NOMO-1 treated with DMSO at 0.1 percent for 48 hours (cell line): Measurements from ENCODE around the gene TLE3.

Experiments used
- DNase-seq: peaks from one replicate; lab custom pipeline; 2025; ENCODE audit not compliant: unreplicated experiment; lab: John Stamatoyannopoulos, UW

Gene TLE3

DNA sequence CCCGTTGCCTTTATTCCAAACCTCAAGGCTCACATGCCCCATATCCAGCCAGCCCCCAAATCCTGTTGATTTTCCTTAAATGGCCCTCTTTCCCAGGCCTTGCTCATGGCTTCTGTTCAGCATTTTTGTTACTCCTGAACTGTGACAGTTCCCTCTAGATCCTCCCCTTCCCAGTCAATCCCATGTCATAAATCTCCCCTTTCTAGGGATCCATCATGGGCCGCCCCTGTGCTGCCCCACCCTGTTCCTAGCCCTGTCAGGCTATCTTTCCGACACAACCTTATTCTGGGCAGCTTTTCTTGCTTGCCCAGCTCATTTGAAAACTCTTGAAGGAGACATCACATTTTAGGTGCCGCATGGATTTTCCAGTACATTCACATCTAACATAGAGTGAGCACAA is 84.8 kb downstream of the TLE3 start:
- no peak for DNase-seq

- DNase-seq: no peak
Observed at GRCh38 chr15:70008697-70009290, 88.9 kb downstream of the TLE3 start.

- no peak for DNase-seq
Observed at GRCh38 chr15:70006259-70007147, 91.2 kb downstream of the TLE3 start.

GRCh38 chr15:70004826-70005225 is 92.9 kb downstream of the TLE3 start:
- no peak for DNase-seq

DNA sequence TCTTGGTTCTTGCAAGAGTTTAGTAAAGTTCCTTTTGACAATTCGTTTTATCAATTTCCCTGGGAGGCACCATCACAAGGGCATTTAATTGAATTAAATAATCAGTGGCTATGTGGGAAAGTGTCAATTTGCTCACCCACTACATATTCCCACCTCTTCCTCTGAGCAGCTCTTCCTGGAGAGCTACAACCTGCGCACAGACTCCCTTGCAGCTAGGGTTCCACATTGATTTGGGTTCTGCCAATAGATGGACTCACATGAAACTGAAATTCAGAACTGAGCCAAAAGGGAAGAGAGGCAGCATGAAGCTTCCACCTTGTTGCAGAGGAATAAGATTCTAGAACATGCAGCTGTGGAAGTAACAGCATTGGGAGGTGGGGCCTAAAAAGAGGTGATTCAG is 94.8 kb downstream of the TLE3 start:
- no peak for DNase-seq

GRCh38 chr15:70001859-70002258 is 95.9 kb downstream of the TLE3 start:
- no peak for DNase-seq

- DNase-seq: no peak
Observed at GRCh38 chr15:69999392-70000085, 98.2 kb downstream of the TLE3 start.

GRCh38 chr15:69998541-69999391 is 99.0 kb downstream of the TLE3 start:
- no peak for DNase-seq

DNA sequence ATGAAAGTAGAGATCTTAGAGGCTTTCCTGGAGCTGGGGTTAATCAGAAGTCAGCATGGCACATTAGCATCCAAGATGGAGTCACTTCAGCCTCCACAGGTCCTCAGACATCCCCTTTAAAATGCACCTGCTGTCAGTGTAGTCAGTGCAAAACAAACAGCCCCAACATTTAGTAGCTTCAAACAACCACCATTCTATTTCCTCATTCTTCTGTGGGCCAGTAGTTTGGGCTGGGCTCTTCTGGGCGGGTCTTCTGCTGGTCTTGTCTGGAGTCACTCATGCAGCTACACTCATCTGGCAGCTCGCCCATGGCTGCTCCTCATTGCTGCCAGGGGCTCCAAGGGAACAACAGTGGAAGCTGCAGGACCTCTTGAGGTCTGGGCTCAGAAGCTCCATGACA is 99.9 kb downstream of the TLE3 start:
- peak; percentile 15 for DNase-seq
